Fibroblast of villous mesenchyme (primary cell): ENCODE data around the gene AP4B1. TPM values are rescaled to one million over a fixed set of nuclear protein-coding genes. Genes with fewer than 3 reads are reported as not detected.

ENCODE experiments used
- DNase-seq: peaks from one replicate; pipeline ENCODE4 v3.0.0-alpha.2; 2010; ENCODE audit warnings: low read depth
- H3K4me3 ChIP-seq: 2 replicates; pipeline ENCODE4 v1.5.1; 2011; ENCODE audit warnings: low read depth, mild to moderate bottlenecking, low read length
- total RNA-seq: library from RNA; depleted of rRNA; stranded (reverse); fragments of >200 nt; gene quantifications from 2 replicates; pipeline ENCODE4 v1.2.3, GENCODE V29; 2012
- TF ChIP-seq, protein P1 (sequence below): IDR thresholded peaks from 2 replicates; pipeline ENCODE4 v1.5.1; 2012; ENCODE audit warnings: low read depth, mild to moderate bottlenecking, low read length; ENCODE audit not compliant: insufficient read depth

AP4B1 gene
- total RNA-seq, 1 donor = 19.4 TPM

DNA sequence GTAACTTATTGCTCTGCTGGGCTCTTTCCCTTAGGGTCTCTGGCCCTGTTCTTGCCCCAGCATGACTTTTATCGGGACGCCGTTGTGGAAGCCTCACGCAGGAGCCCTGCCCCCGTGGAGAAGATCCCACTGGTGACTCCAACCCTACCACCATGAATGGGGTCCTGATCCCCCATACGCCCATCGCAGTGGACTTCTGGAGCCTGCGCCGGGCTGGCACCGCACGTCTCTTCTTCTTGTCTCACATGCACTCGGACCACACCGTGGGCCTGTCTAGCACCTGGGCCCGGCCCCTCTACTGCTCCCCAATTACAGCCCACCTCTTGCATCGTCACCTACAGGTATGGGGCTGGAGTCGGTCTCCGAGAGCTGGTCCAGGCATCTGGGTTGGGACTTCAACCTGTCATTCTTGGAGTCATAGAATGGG is 849 bp upstream of the AP4B1 start:
- peak overlapping the region; percentile 68 for H3K4me3 ChIP-seq
- no peak for DNase-seq
- TF ChIP-seq, protein P1, sequence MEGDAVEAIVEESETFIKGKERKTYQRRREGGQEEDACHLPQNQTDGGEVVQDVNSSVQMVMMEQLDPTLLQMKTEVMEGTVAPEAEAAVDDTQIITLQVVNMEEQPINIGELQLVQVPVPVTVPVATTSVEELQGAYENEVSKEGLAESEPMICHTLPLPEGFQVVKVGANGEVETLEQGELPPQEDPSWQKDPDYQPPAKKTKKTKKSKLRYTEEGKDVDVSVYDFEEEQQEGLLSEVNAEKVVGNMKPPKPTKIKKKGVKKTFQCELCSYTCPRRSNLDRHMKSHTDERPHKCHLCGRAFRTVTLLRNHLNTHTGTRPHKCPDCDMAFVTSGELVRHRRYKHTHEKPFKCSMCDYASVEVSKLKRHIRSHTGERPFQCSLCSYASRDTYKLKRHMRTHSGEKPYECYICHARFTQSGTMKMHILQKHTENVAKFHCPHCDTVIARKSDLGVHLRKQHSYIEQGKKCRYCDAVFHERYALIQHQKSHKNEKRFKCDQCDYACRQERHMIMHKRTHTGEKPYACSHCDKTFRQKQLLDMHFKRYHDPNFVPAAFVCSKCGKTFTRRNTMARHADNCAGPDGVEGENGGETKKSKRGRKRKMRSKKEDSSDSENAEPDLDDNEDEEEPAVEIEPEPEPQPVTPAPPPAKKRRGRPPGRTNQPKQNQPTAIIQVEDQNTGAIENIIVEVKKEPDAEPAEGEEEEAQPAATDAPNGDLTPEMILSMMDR = no peak

DNA sequence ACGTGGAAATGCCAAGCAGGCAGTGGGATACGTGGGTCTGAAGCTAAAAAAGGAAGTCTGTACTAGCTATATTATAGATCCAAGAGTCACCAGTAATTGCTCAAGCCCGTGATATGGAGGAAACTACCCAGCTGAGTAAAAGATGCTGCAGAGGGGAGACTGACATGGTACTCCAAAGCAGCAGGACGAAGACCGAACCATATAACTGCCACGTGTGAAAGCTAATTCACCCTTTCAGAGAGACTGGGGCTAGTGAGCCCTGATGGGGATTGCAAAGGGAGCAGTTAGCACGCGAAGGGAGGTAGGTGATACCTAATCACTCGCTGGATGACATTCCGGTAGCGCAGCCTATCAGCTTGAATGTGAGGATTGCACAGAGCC is 316 bp downstream of the AP4B1 start:
- TF ChIP-seq, protein P1 = no peak
- no peak for DNase-seq
- peak overlapping the region; percentile 68 for H3K4me3 ChIP-seq

DNA sequence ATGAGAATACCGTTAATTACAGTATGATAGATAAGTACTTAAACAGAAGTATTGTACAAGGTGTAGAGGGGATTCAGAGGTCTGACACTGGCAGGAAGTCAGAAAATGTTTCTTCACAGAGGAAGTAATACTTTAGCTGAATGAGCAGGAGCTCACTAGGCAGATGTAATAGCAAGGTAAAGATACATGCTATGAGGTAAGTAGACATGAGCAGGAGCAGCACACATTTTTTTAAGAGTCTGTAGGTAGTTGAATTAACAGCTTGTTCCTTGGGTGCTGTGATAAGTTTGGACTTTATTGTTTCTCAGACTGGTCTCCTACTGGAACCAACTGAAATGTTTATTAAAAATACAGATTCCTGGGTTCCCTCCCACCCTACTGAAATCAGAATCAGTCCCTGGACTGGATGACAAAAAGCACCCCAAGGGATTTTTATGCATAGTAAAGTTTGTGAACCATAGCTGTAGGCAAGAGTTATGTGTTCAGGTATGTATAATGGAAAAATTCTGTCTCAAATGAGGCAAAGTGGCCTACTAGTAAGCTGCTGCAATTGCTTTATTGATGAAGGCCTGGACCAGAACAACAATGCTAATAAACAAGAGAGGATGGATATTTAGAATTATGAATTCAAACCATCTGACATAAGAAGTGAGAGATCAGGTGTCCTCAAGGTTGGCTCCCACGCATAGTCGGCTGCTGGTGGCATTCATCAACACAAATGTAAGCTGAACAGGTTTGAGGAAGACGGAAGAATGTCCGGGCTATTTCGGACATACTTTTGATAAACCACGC is 902 bp downstream of the AP4B1 start:
- no peak for DNase-seq
- peak overlapping the region; percentile 68 for H3K4me3 ChIP-seq
- TF ChIP-seq, protein P1 = no peak

DNA sequence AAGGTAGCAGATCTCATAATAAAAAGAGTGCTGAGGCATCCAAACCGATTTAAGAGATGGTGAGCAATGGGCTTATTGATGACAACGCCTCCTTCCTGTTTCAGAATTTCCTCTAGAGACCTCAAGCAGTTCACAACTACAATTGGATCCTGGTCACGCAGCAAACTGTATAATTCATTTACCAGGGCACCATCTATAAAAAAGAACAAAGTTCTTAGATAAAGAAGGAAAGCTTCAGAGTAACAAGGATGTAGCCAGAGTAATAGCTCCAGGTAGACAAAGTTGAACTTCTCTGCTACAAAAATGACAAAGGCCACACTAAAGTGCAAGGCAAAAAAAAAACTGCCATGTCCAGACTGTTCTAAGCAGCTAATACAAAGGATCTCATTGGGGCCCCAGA is 3.4 kb downstream of the AP4B1 start:
- H3K4me3 ChIP-seq = no peak overlapping the region
- DNase-seq = no peak
- TF ChIP-seq, protein P1 = no peak

DNA sequence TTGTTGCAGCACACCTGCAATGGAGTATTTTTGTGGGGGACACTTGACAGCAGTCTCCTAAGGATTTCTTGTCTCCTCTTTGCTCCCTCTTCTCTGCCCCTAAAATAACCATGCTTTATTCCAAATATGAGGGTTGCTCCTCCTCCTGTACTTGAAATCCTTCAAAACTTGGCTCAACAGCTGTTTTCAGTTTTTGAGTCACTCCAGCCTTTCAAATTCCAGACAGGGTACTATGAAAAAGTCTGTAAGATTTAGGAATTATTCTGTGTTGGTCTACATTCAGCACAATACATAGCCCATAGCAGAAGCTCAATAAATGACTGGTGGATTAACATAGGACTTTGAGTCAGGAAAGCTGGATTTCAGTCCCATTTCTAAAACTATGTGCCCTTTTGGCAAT is 5.5 kb downstream of the AP4B1 start:
- H3K4me3 ChIP-seq = no peak overlapping the region
- DNase-seq = no peak
- TF ChIP-seq, protein P1 = no peak

DNA sequence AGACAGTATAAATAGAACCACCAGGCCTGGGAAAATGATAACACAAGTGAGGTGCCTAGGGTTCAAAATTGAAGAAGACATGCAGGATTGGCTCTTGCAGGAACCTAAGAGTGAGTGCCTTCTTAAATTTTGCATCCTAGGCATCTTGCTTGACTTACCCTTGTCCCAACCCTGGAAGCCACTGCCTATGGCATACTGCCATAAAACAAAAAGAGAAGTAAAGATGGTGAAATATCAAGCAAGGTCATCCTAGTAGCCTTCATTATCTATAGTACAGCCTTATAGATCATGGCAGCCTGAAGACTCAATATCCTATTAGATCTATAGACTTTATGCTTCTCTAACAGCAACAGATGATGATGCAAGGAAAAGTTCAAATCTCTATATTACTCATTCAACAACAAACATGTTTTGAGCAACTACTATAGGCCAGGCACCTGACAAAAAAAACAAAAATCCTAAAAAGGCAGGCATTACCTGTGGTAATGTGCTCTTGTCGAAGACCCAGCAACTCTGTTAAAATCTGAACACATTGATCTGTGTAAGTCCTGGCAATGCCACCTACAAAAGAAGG is 6.3 kb downstream of the AP4B1 start:
- DNase-seq = no peak
- TF ChIP-seq, protein P1 = no peak

DNA sequence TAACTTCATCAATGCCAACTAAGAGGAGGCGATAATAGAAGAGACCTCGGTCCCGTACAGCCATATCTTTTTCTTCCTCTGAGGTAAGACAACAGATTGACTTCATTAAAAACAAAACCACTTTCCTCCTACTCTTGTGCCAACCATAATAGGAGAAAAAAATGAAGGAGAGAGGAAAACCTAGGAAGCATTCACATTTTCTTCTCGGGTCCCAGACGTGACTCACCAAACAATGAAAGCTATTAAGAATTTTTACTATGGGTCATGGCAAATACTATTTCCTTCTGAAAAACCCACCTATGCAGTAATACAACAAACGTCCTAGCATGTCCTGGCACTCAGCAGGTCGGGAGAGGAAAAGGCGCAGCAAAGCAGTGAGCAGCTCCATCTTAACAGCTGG is 8.6 kb downstream of the AP4B1 start:
- TF ChIP-seq, protein P1 = no peak
- no peak overlapping the region for H3K4me3 ChIP-seq
- DNase-seq = no peak

More for the DNA sequence above, 6.3 kb downstream of the AP4B1 start:
- no peak overlapping the region for H3K4me3 ChIP-seq
